Osteoblast (primary cell): Measurements from ENCODE around the gene SPOP. TPM values are rescaled to one million over a fixed set of nuclear protein-coding genes. Genes with fewer than 3 reads are reported as not detected.

Source experiments
- DNase-seq: peaks from one replicate; pipeline ENCODE4 v3.0.0; 2011; ENCODE audit warnings: low spot score, mixed read lengths; ENCODE audit not compliant: insufficient read length; ENCODE audit errors: missing footprints
- H2AFZ ChIP-seq: 2 replicates; pipeline ENCODE4 v1.6.0; 2011; ENCODE audit warnings: mild to moderate bottlenecking, low read length
- H3K27ac ChIP-seq: 2 replicates; pipeline ENCODE4 v1.5.1; 2011; ENCODE audit warnings: mild to moderate bottlenecking, low read depth, low read length, moderate library complexity
- H3K27me3 ChIP-seq: 2 replicates; pipeline ENCODE4 v1.6.0; 2012; ENCODE audit warnings: mild to moderate bottlenecking, control low read depth, inconsistent platforms, low read length, moderate library complexity; ENCODE audit not compliant: insufficient read depth
- H3K36me3 ChIP-seq: 2 replicates; pipeline ENCODE4 v1.5.1; 2011; ENCODE audit warnings: mild to moderate bottlenecking, low read length, control low read depth, moderate library complexity; ENCODE audit not compliant: insufficient read depth
- H3K4me1 ChIP-seq: 2 replicates; pipeline ENCODE4 v1.5.1; 2011; ENCODE audit warnings: mild to moderate bottlenecking, low read length, control low read depth, moderate library complexity; ENCODE audit not compliant: insufficient read depth
- H3K4me2 ChIP-seq: 2 replicates; pipeline ENCODE4 v1.6.0; 2011; ENCODE audit warnings: mild to moderate bottlenecking, low read length; ENCODE audit not compliant: insufficient read depth
- H3K4me3 ChIP-seq: fragments of 200-600 bp; sonication (generic); 3 replicates; pipeline ENCODE4 v1.5.1; 2012; ENCODE audit warnings: mild to moderate bottlenecking, low read length, inconsistent platforms; ENCODE audit not compliant: insufficient read depth
- H3K79me2 ChIP-seq: 2 replicates; pipeline ENCODE4 v1.6.0; 2012; ENCODE audit warnings: mild to moderate bottlenecking, low read length, control low read depth, inconsistent platforms; ENCODE audit not compliant: insufficient read depth
- H3K9me3 ChIP-seq: 2 replicates; pipeline ENCODE4 v1.5.1; 2011; ENCODE audit warnings: low read depth, low read length, control low read depth
- H4K20me1 ChIP-seq: 2 replicates; pipeline ENCODE4 v1.6.0; 2012; ENCODE audit warnings: mild to moderate bottlenecking, low read length, control low read depth; ENCODE audit not compliant: insufficient read depth
- total RNA-seq: library from RNA; depleted of rRNA; stranded (reverse); fragments of >200 nt; gene quantifications from 2 replicates; pipeline ENCODE4 v1.2.3, GENCODE V29; 2012
- TF ChIP-seq, protein P1 (sequence below): IDR thresholded peaks from 2 replicates; pipeline ENCODE4 v1.5.1; 2011; ENCODE audit warnings: mild to moderate bottlenecking, low read depth, low read length, moderate library complexity; ENCODE audit errors: extremely low read depth

SPOP gene
- total RNA-seq, 1 donor, result 55.7 TPM

DNA sequence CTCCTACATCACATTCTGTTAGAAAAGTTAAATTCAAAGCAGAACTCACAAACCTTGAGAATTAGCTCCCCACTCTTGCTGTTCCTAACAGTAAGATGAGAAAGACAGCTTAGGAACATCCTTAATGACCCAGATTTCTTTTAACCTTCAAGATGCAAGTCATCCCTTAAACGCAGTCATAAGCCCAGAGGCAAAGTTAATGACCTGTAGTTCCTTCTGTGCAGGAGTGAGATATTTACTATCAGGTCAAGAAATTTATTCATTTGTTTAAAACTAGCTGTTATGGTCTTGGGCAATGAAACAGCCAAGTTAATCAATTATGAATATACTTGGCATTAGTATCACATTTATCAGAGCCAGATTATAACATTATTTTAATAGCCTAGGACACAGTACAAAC, 65.2 kb downstream of the SPOP start:
- Histone ChIP-seq H3K4me2 (no peak overlapping the region), H3K9me3 (no peaks in the 10 kb centered on the region), H3K4me1 (peaks cover 19% of the 10 kb centered on the region), H4K20me1 (peaks cover 4% of the 10 kb centered on the region), H3K79me2 (peaks cover 21% of the 10 kb centered on the region), H3K27me3 (no peaks in the 10 kb centered on the region), H3K27ac (no peak overlapping the region), H3K36me3 (peaks cover 43% of the 10 kb centered on the region), H3K4me3 (no peak overlapping the region), H2AFZ (no peak overlapping the region)
- no peak for DNase-seq
- TF ChIP-seq, protein P1, sequence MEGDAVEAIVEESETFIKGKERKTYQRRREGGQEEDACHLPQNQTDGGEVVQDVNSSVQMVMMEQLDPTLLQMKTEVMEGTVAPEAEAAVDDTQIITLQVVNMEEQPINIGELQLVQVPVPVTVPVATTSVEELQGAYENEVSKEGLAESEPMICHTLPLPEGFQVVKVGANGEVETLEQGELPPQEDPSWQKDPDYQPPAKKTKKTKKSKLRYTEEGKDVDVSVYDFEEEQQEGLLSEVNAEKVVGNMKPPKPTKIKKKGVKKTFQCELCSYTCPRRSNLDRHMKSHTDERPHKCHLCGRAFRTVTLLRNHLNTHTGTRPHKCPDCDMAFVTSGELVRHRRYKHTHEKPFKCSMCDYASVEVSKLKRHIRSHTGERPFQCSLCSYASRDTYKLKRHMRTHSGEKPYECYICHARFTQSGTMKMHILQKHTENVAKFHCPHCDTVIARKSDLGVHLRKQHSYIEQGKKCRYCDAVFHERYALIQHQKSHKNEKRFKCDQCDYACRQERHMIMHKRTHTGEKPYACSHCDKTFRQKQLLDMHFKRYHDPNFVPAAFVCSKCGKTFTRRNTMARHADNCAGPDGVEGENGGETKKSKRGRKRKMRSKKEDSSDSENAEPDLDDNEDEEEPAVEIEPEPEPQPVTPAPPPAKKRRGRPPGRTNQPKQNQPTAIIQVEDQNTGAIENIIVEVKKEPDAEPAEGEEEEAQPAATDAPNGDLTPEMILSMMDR, result no peak

DNA sequence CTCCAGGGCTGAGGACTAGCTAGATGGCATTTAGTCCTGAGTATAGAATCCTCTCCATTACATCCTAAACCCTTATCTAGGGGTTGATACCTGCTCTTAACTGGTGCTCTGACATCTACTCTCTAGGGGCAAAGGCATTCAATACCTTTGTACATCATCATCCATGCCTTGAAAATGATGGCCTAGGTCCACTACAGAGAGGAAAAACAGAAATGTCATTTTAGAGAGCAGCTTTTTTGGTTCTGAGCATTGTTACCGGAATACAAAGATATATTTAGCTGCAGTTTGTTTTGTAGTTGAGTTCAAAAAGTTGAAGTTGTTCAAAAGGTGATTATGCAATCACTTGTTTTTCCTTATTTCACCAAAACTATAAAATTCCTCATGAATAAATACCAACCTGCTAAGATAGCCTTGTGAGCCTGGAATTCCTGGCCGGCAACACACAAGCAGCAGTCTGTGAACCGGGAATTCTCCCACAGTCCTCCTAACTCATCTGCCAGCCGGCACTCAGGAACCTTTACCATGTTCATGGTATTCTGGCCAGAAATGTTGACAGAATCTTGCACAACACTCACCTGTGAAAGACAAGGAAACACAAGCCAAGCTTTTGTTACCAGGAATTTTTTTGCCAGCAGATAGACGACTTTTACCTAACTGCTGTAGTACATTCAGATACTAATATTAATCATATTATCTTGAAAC, 66.9 kb downstream of the SPOP start:
- Histone ChIP-seq H4K20me1 (no peaks in the 10 kb centered on the region), H3K27ac (no peak overlapping the region), H3K36me3 (peaks cover 46% of the 10 kb centered on the region), H3K4me1 (peaks cover 3% of the 10 kb centered on the region), H3K9me3 (no peaks in the 10 kb centered on the region), H3K79me2 (peaks cover 21% of the 10 kb centered on the region), H3K4me2 (no peak overlapping the region), H3K4me3 (no peak overlapping the region), H3K27me3 (no peaks in the 10 kb centered on the region), H2AFZ (no peak overlapping the region)
- peak; percentile 29 for DNase-seq
- TF ChIP-seq, protein P1, result no peak

DNA sequence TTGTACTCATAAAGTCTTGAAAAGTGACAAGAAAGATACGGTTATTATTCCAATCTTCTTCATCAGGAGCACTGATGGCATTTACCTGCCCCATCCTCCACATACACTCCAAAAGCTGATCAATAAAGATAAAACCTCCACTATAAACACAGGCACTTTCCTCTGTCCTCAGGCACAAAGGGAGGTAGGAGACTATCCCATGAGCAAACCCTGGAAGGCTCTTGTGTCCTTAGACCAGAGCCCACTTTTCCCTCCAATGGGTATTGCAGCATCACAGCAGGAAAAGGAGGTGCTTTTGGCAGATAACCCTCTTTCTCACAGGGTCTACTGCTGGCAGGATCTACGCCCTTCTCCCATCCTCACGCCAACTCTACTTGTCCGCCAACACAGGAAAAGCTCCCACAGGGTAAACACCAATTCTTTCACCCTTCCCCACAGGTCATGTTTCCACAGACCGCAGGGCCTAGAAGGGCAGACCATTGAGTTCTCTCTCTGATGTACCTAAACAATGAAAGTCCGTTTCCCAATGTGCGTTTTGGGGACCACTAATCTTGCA, 73.5 kb downstream of the SPOP start:
- no peaks in the 10 kb centered on the region for H3K27me3 ChIP-seq
- H3K4me2 ChIP-seq, result no peak overlapping the region
- no peak overlapping the region for H2AFZ ChIP-seq
- no peaks in the 10 kb centered on the region for H3K9me3 ChIP-seq
- H3K79me2 ChIP-seq, result no peaks in the 10 kb centered on the region
- TF ChIP-seq, protein P1, result no peak
- no peak overlapping the region for H3K27ac ChIP-seq
- peaks cover 55% of the 10 kb centered on the region for H3K36me3 ChIP-seq
- H3K4me3 ChIP-seq, result no peak overlapping the region
- no peak for DNase-seq
- H4K20me1 ChIP-seq, result no peaks in the 10 kb centered on the region
- peaks cover 19% of the 10 kb centered on the region for H3K4me1 ChIP-seq

DNA sequence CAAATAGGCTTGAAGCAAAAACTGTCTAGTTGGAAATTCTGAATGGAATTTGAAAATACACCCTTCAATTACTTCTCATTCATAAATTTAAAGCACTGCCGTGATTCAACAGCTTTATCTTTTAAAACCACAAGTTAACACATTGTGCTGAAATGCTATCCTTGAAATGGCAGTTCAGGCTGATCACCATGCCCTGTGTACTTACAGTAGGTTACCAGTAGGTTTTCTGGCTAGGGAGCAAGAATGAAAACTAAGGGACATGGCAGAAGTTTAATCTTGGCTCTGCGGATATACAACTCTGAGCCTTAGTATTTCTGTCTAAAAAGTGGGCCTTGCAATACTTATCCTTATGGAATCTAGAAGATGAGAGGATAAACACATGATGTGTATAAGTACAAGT, 74.2 kb downstream of the SPOP start:
- no peak overlapping the region for H3K4me3 ChIP-seq
- H4K20me1 ChIP-seq, result no peaks in the 10 kb centered on the region
- TF ChIP-seq, protein P1, result peak; percentile 49
- no peak overlapping the region for H2AFZ ChIP-seq
- DNase-seq, result peak; percentile 57
- H3K27me3 ChIP-seq, result no peaks in the 10 kb centered on the region
- peaks cover 50% of the 10 kb centered on the region for H3K36me3 ChIP-seq
- peaks cover 19% of the 10 kb centered on the region for H3K4me1 ChIP-seq
- H3K9me3 ChIP-seq, result no peaks in the 10 kb centered on the region
- no peaks in the 10 kb centered on the region for H3K79me2 ChIP-seq
- no peak overlapping the region for H3K4me2 ChIP-seq
- H3K27ac ChIP-seq, result peak overlapping the region; percentile 70
